OCI-LY1 (cell line): Measurements from ENCODE around the gene PIAS1.
A peak's percentile ranks its signal among the peaks of the same experiment; 100 is the strongest.

ENCODE experiments used
- H2AFZ ChIP-seq: fragments of 200-600 bp; sonication (generic), shearing (Covaris generic); 2 replicates; pipeline ENCODE4 v1.6.0; 2014; ENCODE audit warnings: antibody characterized with exemption, mild to moderate bottlenecking, low read length
- H3F3A ChIP-seq: fragments of 200-600 bp; sonication (generic), shearing (Covaris generic); 2 replicates; pipeline ENCODE4 v1.6.0; 2014; ENCODE audit warnings: mild to moderate bottlenecking, antibody characterized with exemption, low read length, moderate library complexity; ENCODE audit not compliant: insufficient read depth
- H3K27ac ChIP-seq: fragments of 200-600 bp; sonication (generic); 2 replicates; pipeline ENCODE4 v1.5.1; 2014; ENCODE audit warnings: low read length, mixed run types, mild to moderate bottlenecking, low read depth; ENCODE audit not compliant: poor library complexity, severe bottlenecking
- H3K27me3 ChIP-seq: fragments of 200-600 bp; sonication (generic); 2 replicates; pipeline ENCODE4 v1.6.0; 2014; ENCODE audit warnings: antibody characterized with exemption, mild to moderate bottlenecking, low read length, moderate library complexity; ENCODE audit not compliant: insufficient read depth
- H3K36me3 ChIP-seq: fragments of 200-600 bp; sonication (generic); 2 replicates; pipeline ENCODE4 v1.6.1; 2014; ENCODE audit warnings: mild to moderate bottlenecking, antibody characterized with exemption, low read length, moderate library complexity, mixed read lengths; ENCODE audit not compliant: insufficient read depth
- H3K4me1 ChIP-seq: fragments of 200-600 bp; sonication (generic); 2 replicates; pipeline ENCODE4 v1.5.1; 2014; ENCODE audit warnings: mild to moderate bottlenecking, low read length, moderate library complexity; ENCODE audit not compliant: insufficient read depth, severe bottlenecking
- H3K4me2 ChIP-seq: fragments of 200-600 bp; sonication (generic), shearing (Covaris generic); 2 replicates; pipeline ENCODE4 v1.6.1; 2014; ENCODE audit warnings: low read length
- H3K4me3 ChIP-seq: fragments of 200-600 bp; sonication (generic); 2 replicates; pipeline ENCODE4 v1.5.1; 2014; ENCODE audit warnings: low read length, low read depth, mild to moderate bottlenecking, mixed read lengths; ENCODE audit not compliant: poor library complexity, severe bottlenecking
- H3K79me2 ChIP-seq: fragments of 200-600 bp; shearing (Covaris generic); 2 replicates; pipeline ENCODE4 v1.6.1; 2016; ENCODE audit warnings: mixed run types, low read length, mixed read lengths; ENCODE audit not compliant: insufficient read depth
- H3K9ac ChIP-seq: fragments of 200-600 bp; sonication (generic), shearing (Covaris generic); 2 replicates; pipeline ENCODE4 v1.6.1; 2014; ENCODE audit warnings: mild to moderate bottlenecking, low read length, mixed read lengths
- H3K9me2 ChIP-seq: fragments of 200-600 bp; sonication (generic), shearing (Covaris generic); 2 replicates; pipeline ENCODE4 v1.6.1; 2014; ENCODE audit warnings: low read depth, mild to moderate bottlenecking, low read length, mixed read lengths
- H3K9me3 ChIP-seq: fragments of 200-600 bp; shearing (Covaris generic); 2 replicates; pipeline ENCODE4 v1.6.1; 2014; ENCODE audit warnings: low read length, mixed read lengths
- H4K20me1 ChIP-seq: fragments of 200-600 bp; sonication (generic), shearing (Covaris generic); 2 replicates; pipeline ENCODE4 v1.6.0; 2016; ENCODE audit warnings: mild to moderate bottlenecking, low read length; ENCODE audit not compliant: insufficient read depth
- EZH2 ChIP-seq: fragments of 200-600 bp; sonication (generic), shearing (Covaris generic); IDR thresholded peaks from 2 replicates; pipeline ENCODE4 v1.8.0; 2017; ENCODE audit warnings: borderline replicate concordance, mixed run types, mild to moderate bottlenecking, antibody characterized with exemption, low read length, moderate library complexity, mixed read lengths
- TF ChIP-seq, protein P1 (sequence below): fragments of 200-600 bp; sonication (generic), shearing (Covaris generic); IDR thresholded peaks from 2 replicates; pipeline ENCODE4 v1.5.1; 2017; ENCODE audit warnings: mild to moderate bottlenecking, antibody characterized with exemption, low read length, moderate library complexity, mixed read lengths

The PIAS1 gene

DNA sequence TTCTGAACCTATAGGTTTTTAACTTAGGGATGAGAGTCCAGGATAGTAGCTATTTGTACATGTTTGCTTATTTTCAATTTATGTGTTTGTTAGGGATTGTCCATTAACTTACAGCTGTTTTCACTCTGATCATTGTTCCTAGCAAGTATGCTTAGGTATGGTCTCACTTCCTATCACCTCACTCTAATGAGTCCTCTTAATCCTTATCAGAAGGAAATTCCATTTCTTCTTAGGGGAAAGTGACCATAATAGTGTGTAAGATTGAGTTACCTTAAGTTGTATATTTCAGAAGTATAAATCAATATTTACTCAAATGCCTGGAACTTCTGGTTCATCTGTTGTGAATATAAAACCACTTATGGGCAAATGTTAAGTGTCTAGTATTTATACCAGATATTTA lies 53.0 kb downstream of the PIAS1 start:
- Histone ChIP-seq H3K36me3 (peaks cover 28% of the 10 kb centered on the region), H3K4me3 (no peak overlapping the region), H3K27me3 (no peaks in the 10 kb centered on the region), H3K9me3 (peaks cover 6% of the 10 kb centered on the region), H3K4me2 (no peak overlapping the region), H3K9ac (no peak overlapping the region), H3K27ac (no peak overlapping the region), H4K20me1 (no peaks in the 10 kb centered on the region), H3K9me2 (no peaks in the 10 kb centered on the region), H3F3A (no peaks in the 10 kb centered on the region), H3K4me1 (no peaks in the 10 kb centered on the region), H3K79me2 (peaks cover 47% of the 10 kb centered on the region), H2AFZ (no peak overlapping the region)
- TF ChIP-seq, protein P1, sequence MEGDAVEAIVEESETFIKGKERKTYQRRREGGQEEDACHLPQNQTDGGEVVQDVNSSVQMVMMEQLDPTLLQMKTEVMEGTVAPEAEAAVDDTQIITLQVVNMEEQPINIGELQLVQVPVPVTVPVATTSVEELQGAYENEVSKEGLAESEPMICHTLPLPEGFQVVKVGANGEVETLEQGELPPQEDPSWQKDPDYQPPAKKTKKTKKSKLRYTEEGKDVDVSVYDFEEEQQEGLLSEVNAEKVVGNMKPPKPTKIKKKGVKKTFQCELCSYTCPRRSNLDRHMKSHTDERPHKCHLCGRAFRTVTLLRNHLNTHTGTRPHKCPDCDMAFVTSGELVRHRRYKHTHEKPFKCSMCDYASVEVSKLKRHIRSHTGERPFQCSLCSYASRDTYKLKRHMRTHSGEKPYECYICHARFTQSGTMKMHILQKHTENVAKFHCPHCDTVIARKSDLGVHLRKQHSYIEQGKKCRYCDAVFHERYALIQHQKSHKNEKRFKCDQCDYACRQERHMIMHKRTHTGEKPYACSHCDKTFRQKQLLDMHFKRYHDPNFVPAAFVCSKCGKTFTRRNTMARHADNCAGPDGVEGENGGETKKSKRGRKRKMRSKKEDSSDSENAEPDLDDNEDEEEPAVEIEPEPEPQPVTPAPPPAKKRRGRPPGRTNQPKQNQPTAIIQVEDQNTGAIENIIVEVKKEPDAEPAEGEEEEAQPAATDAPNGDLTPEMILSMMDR = no peak
- TF ChIP-seq EZH2 = no peak

DNA sequence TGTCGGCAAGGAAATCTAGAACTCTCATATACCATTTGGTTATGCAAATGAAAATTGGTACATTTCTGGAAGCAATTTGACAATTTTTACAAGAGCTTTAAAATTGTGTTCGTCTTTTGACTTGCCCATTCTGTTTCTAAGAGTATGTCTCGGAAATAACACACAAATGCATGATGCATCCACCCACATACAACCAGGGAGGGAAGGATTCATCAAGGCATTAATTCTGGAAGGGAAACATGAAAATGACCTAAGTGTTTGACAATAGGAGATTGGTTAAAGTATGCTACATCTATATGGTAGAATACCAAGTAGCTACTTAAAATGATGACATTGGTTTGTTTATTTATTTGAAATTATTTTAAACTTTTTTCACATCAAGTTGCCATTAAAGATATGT lies 58.6 kb downstream of the PIAS1 start:
- Histone ChIP-seq H3K4me2 (no peak overlapping the region), H3K4me1 (peaks cover 21% of the 10 kb centered on the region), H3K79me2 (peaks cover 71% of the 10 kb centered on the region), H3K9me3 (no peaks in the 10 kb centered on the region; the same call in 1 of the 2 replicates), H2AFZ (no peak overlapping the region), H3K36me3 (peaks cover 16% of the 10 kb centered on the region), H3K27me3 (no peaks in the 10 kb centered on the region), H3K4me3 (no peak overlapping the region), H3K27ac (no peak overlapping the region), H3K9me2 (no peaks in the 10 kb centered on the region), H4K20me1 (no peaks in the 10 kb centered on the region), H3K9ac (no peak overlapping the region), H3F3A (no peaks in the 10 kb centered on the region)
- TF ChIP-seq EZH2 = no peak
- TF ChIP-seq, protein P1 = no peak

DNA sequence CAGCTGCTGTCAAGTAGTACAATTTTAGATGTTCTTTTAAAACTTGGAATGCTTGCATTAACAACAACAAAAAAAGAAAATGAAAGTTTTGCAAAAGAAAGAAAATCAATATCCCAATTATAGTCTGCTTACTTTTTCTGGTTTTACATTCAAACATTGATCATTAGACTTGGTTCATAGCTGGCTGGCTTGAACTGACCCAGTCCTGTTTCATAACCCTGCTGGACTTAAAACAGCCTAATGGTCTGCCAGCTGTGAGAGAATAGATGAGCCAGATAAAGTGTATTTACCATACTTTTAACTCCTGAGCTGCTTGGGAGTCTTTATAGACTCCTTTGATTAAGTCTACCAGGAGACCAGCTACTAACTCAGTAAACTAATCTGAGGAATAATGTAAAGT lies 59.2 kb downstream of the PIAS1 start:
- H3K79me2 ChIP-seq = peaks cover 68% of the 10 kb centered on the region
- H3K9ac ChIP-seq = no peak overlapping the region
- TF ChIP-seq, protein P1 = no peak
- TF ChIP-seq EZH2 = no peak
- no peaks in the 10 kb centered on the region for H3F3A ChIP-seq
- H3K4me3 ChIP-seq = no peak overlapping the region
- no peaks in the 10 kb centered on the region for H3K9me2 ChIP-seq
- H2AFZ ChIP-seq = no peak overlapping the region
- H3K4me2 ChIP-seq = peak overlapping the region; percentile 51; the same call in 1 of the 2 replicates
- H3K27me3 ChIP-seq = no peaks in the 10 kb centered on the region
- H4K20me1 ChIP-seq = no peaks in the 10 kb centered on the region
- H3K36me3 ChIP-seq = peaks cover 16% of the 10 kb centered on the region
- no peak overlapping the region for H3K27ac ChIP-seq
- peaks cover 21% of the 10 kb centered on the region for H3K4me1 ChIP-seq
- no peaks in the 10 kb centered on the region; the same call in 1 of the 2 replicates for H3K9me3 ChIP-seq
